PC-3 (cell line): Measurements from ENCODE around the gene MMP24OS. TPM values are rescaled to one million over a fixed set of nuclear protein-coding genes. Genes with fewer than 3 reads are reported as not detected.

ENCODE experiments used
- ATAC-seq: fragments of 200-7000 bp; cut with Tn5 transposase; 2 replicates; pipeline ENCODE4 v1.9.1; 2020; ENCODE audit warnings: mild to moderate bottlenecking, moderate library complexity
- BruUV-seq: library from RNA; stranded (reverse); fragments of 400-500 nt; replicated peaks from 2 replicates; lab custom pipeline; 2021; lab: Mats Ljungman, UMichigan
- CTCF ChIA-PET: fragments of 300-600 bp; sonication (Branson Sonifier 250); formaldehyde crosslinking; loops from one replicate; lab custom pipeline; 2022; ENCODE audit warnings: antibody characterized with exemption; lab: Charles Lee
- POLR2A ChIA-PET: fragments of 300-600 bp; sonication (Branson Sonifier 250); formaldehyde crosslinking; loops from one replicate; lab custom pipeline; 2022; ENCODE audit warnings: antibody characterized with exemption; ENCODE audit not compliant: unreplicated experiment; lab: Charles Lee
- DNase-seq: peaks from one replicate; pipeline ENCODE4 v3.0.0-alpha.2; 2015
- H2AFZ ChIP-seq: fragments of 300-600 bp; sonication (generic); 2 replicates; pipeline ENCODE4 v1.6.0; 2016; ENCODE audit warnings: antibody characterized with exemption, low read length
- H3F3A ChIP-seq: fragments of 300-600 bp; sonication (generic); one replicate; pipeline ENCODE4 v1.6.0; 2017; ENCODE audit warnings: antibody characterized with exemption, low read length, control low read depth, mild to moderate bottlenecking; ENCODE audit not compliant: unreplicated experiment
- H3K27ac ChIP-seq: fragments of 300-600 bp; sonication (generic); 2 replicates; pipeline ENCODE4 v1.5.1; 2016; ENCODE audit warnings: mild to moderate bottlenecking, low read length
- H3K27me3 ChIP-seq: fragments of 300-600 bp; sonication (generic); 2 replicates; pipeline ENCODE4 v1.6.1; 2016; ENCODE audit warnings: low read length, mixed read lengths
- H3K36me3 ChIP-seq: fragments of 300-600 bp; sonication (generic); 2 replicates; pipeline ENCODE4 v1.6.1; 2016; ENCODE audit warnings: low read depth, mixed run types, low read length, mixed read lengths
- H3K4me1 ChIP-seq: fragments of 300-600 bp; sonication (generic); 2 replicates; pipeline ENCODE4 v1.5.1; 2016; ENCODE audit warnings: low read length; ENCODE audit not compliant: insufficient read depth
- H3K4me2 ChIP-seq: fragments of 300-600 bp; sonication (generic); 2 replicates; pipeline ENCODE4 v1.6.0; 2016; ENCODE audit warnings: low read length
- H3K4me3 ChIP-seq: fragments of 300-600 bp; sonication (generic); 2 replicates; pipeline ENCODE4 v1.5.1; 2016; ENCODE audit warnings: mild to moderate bottlenecking, low read length, mixed read lengths
- H3K79me2 ChIP-seq: fragments of 300-600 bp; sonication (generic); 2 replicates; pipeline ENCODE4 v1.6.1; 2017; ENCODE audit warnings: low read length, mixed read lengths
- H3K9ac ChIP-seq: fragments of 300-600 bp; sonication (generic); 2 replicates; pipeline ENCODE4 v1.6.0; 2016; ENCODE audit warnings: mild to moderate bottlenecking, low read length
- H3K9me2 ChIP-seq: fragments of 300-600 bp; sonication (generic); replicated peaks from 2 replicates; pipeline ENCODE4 v1.6.1; 2016; ENCODE audit warnings: mixed run types, low read length, mixed read lengths
- H3K9me3 ChIP-seq: fragments of 300-600 bp; sonication (generic); 2 replicates; pipeline ENCODE4 v1.6.1; 2016; ENCODE audit warnings: low read length, mixed read lengths
- H4K20me1 ChIP-seq: fragments of 300-600 bp; sonication (generic); 2 replicates; pipeline ENCODE4 v1.6.1; 2016; ENCODE audit warnings: low read length, mixed read lengths
- EZH2 ChIP-seq: fragments of 300-600 bp; sonication (generic); IDR thresholded peaks from one replicate; pipeline ENCODE4 v1.6.1; 2017; ENCODE audit warnings: antibody characterized with exemption, mild to moderate bottlenecking, low read length; ENCODE audit not compliant: unreplicated experiment
- EZH2phosphoT487 ChIP-seq: fragments of 300-600 bp; sonication (generic); IDR thresholded peaks from 2 replicates; pipeline ENCODE4 v1.6.1; 2018; ENCODE audit warnings: mild to moderate bottlenecking, antibody characterized with exemption, low read length, borderline replicate concordance
- intact Hi-C: fragments of 100-400 bp; cut with micrococcal nuclease; formaldehyde crosslinking; loops from 2 replicates; pipeline ENCODE4 v1.9.0; 2023
- total RNA-seq: library from RNA; depleted of rRNA; stranded (reverse); fragments of >200 nt; gene quantifications from 2 replicates; pipeline ENCODE4 v1.2.3, GENCODE V29; 2014
- TF ChIP-seq, protein P1 (sequence below): fragments of 300-600 bp; sonication (generic); conservative IDR thresholded peaks from 2 replicates; pipeline ENCODE4 v1.5.1; 2017; ENCODE audit warnings: antibody characterized with exemption, low read depth, mild to moderate bottlenecking, low read length

MMP24OS gene
- total RNA-seq, 1 experiment from 2014 or later: 19.5 TPM

DNA sequence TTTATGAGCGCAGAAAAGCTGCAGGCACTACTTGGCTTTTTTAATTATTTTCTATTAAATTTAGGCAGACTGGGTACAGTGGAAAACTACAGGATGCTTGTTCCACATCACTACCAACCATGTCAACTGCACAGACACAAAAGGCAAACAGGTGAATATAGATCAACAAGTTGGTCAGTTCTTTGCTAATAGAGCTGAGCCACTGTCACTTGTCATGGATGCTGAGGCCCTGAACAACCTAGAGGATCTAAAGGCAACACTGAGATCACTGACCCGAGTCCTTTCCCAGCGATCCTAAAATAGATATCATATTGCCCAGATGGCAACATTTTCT is 48.8 kb upstream of the MMP24OS start:
- no peak overlapping the region for H2AFZ ChIP-seq
- no peaks in the 10 kb centered on the region for H4K20me1 ChIP-seq
- intact Hi-C loops: no loop called here
- BruUV-seq: no TSS peak
- CTCF ChIA-PET: no interaction called here
- H3K4me3 ChIP-seq: no peak overlapping the region
- H3K4me1 ChIP-seq: peaks cover 26% of the 10 kb centered on the region
- H3K9me3 ChIP-seq: no peaks in the 10 kb centered on the region
- POLR2A ChIA-PET: interaction anchor here (0.6 kb wide), 1 partner anchor 8 kb away, joined by 4 read pairs; no protein-coding TSS in a partner anchor
- ATAC-seq (no peak), DNase-seq (no peak)
- H3K79me2 ChIP-seq: no peaks in the 10 kb centered on the region
- no peaks in the 10 kb centered on the region for H3K9me2 ChIP-seq
- H3K27ac ChIP-seq: peak overlapping the region; percentile 20; the same call in 1 of the 2 replicates
- H3K9ac ChIP-seq: no peak overlapping the region
- no peak overlapping the region for H3K4me2 ChIP-seq
- H3K36me3 ChIP-seq: no peaks in the 10 kb centered on the region
- TF ChIP-seq, protein P1, sequence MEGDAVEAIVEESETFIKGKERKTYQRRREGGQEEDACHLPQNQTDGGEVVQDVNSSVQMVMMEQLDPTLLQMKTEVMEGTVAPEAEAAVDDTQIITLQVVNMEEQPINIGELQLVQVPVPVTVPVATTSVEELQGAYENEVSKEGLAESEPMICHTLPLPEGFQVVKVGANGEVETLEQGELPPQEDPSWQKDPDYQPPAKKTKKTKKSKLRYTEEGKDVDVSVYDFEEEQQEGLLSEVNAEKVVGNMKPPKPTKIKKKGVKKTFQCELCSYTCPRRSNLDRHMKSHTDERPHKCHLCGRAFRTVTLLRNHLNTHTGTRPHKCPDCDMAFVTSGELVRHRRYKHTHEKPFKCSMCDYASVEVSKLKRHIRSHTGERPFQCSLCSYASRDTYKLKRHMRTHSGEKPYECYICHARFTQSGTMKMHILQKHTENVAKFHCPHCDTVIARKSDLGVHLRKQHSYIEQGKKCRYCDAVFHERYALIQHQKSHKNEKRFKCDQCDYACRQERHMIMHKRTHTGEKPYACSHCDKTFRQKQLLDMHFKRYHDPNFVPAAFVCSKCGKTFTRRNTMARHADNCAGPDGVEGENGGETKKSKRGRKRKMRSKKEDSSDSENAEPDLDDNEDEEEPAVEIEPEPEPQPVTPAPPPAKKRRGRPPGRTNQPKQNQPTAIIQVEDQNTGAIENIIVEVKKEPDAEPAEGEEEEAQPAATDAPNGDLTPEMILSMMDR: no peak
- TF ChIP-seq EZH2: no peak
- no peak for TF ChIP-seq EZH2phosphoT487
- H3K27me3 ChIP-seq: no peaks in the 10 kb centered on the region
- H3F3A ChIP-seq: no peaks in the 10 kb centered on the region

DNA sequence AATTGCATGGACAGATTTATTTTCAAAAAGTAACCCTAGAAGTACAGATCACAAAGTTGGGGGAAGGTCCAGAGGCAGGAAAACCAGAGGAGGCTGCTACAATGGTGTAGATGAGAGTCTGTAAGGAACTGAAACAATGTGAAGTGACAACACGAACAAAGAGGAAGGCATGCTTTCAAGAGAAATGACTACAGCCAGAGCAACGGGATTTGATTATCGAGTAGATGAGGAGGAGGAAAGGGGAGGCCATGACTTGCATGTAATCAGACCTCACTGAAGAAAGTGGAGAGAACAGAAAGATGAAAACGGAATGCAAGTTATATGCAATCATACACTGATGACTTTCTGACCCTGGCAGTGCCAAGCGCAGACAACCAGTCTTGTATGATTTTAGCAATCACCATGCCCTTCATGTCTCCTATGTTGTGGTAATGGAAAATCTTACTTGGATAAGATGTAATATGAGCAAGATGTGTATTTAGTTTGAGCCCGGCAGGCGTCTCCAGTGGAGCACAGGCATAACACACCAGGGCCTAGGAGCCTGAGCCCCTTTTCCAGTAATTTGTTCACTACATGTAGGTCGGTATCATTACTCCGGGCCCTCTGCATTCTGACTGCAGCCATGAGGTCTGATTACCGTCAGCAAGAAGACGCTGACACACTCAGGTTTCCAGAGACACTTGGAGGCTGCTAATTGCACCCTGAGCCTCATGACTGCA is 48.3 kb upstream of the MMP24OS start:
- no TSS peak for BruUV-seq
- Histone ChIP-seq H3K9ac (no peak overlapping the region), H3K9me2 (no peaks in the 10 kb centered on the region), H3K4me2 (no peak overlapping the region), H4K20me1 (no peaks in the 10 kb centered on the region), H3K79me2 (no peaks in the 10 kb centered on the region), H2AFZ (no peak overlapping the region), H3K4me3 (no peak overlapping the region), H3K27me3 (no peaks in the 10 kb centered on the region), H3K9me3 (no peaks in the 10 kb centered on the region), H3K27ac (no peak overlapping the region), H3F3A (no peaks in the 10 kb centered on the region), H3K36me3 (no peaks in the 10 kb centered on the region), H3K4me1 (peaks cover 26% of the 10 kb centered on the region)
- POLR2A ChIA-PET: interaction anchor here (0.6 kb wide), 1 partner anchor 69 kb away, joined by 3 read pairs; no protein-coding TSS in a partner anchor
- intact Hi-C loops: no loop called here
- no peak for TF ChIP-seq EZH2
- TF ChIP-seq, protein P1: no peak
- no peak for TF ChIP-seq EZH2phosphoT487
- no peak for DNase-seq
- no peak for ATAC-seq
- CTCF ChIA-PET: no interaction called here

DNA sequence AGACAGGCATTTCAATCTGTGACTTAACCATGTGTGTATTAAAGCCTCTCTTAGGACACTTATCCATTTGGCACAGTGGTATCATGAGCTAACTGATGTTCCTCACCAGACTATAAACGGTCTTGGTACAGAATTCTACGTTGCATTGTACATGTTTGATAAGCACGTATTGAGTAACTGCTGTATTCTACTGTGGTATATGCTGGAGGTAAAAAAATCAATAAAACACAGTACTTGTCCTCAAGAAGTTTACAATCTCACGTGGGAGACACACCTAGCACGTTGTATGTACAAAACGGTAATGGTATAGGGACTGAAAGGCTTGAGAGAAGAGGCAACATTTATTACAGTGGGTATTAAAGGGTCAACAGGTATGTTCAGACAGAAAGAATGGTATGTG is 47.5 kb upstream of the MMP24OS start:
- Histone ChIP-seq H3K4me1 (peaks cover 34% of the 10 kb centered on the region), H3F3A (no peaks in the 10 kb centered on the region), H4K20me1 (no peaks in the 10 kb centered on the region), H3K9me3 (no peaks in the 10 kb centered on the region), H3K27ac (no peak overlapping the region), H3K36me3 (no peaks in the 10 kb centered on the region), H3K27me3 (no peaks in the 10 kb centered on the region), H3K4me2 (no peak overlapping the region), H3K79me2 (no peaks in the 10 kb centered on the region), H3K9ac (no peak overlapping the region), H2AFZ (no peak overlapping the region), H3K4me3 (no peak overlapping the region), H3K9me2 (no peaks in the 10 kb centered on the region)
- no TSS peak for BruUV-seq
- DNase-seq: no peak
- TF ChIP-seq, protein P1: no peak
- TF ChIP-seq EZH2: no peak
- no peak for TF ChIP-seq EZH2phosphoT487
- no peak for ATAC-seq
- intact Hi-C loops: no loop called here
- CTCF ChIA-PET: interaction anchor here (0.6 kb wide), 1 partner anchor 122 kb away, joined by 4 read pairs; no protein-coding TSS in a partner anchor
- POLR2A ChIA-PET: no interaction called here
